RWPE1 (cell line): ENCODE results near the gene ATG7.

Experiments
- CTCF ChIA-PET: fragments of 350-600 bp; sonication (Branson Sonifier 250); formaldehyde crosslinking; extraction: SDS; loops from one replicate; lab custom pipeline; 2021; lab: Yijun Ruan, JAX
- POLR2A ChIA-PET: fragments of 400-600 bp; formaldehyde crosslinking; extraction: SDS; loops from one replicate; lab custom pipeline; 2020; ENCODE audit warnings: antibody characterized with exemption; ENCODE audit not compliant: low non-redundant PET; lab: Yijun Ruan, JAX
- DNase-seq: peaks from one replicate; pipeline ENCODE4 v3.0.0; 2012; ENCODE audit warnings: low spot score
- H3K27ac ChIP-seq: fragments of 450-650 bp; 2 replicates; pipeline ENCODE4 v1.5.1; 2017
- CTCF ChIP-seq: fragments of 450-650 bp; conservative IDR thresholded peaks from 2 replicates; pipeline ENCODE4 v1.5.1; 2017; ENCODE audit warnings: low read depth, mild to moderate bottlenecking

The ATG7 gene

GRCh38 chr3:11367143-11367693 lies 95.0 kb downstream of the ATG7 start:
- H3K27ac ChIP-seq, result no peak overlapping the region
- no peak for TF ChIP-seq CTCF
- DNase-seq, result no peak
- ChIA-PET CTCF (interaction anchor here (0.6 kb wide), 1 partner anchor 215 kb away, joined by 3 read pairs; no protein-coding TSS in a partner anchor), POLR2A (no interaction called here)

- ChIA-PET POLR2A (no interaction called here), CTCF (no interaction called here)
- no peak for DNase-seq
- TF ChIP-seq CTCF, result no peak
- no peak overlapping the region for H3K27ac ChIP-seq
These were observed 98.0 kb downstream of the ATG7 start for GRCh38 chr3:11370191-11370590.

GRCh38 chr3:11370966-11371365 lies 98.8 kb downstream of the ATG7 start:
- ChIA-PET POLR2A (no interaction called here), CTCF (no interaction called here)
- no peak overlapping the region for H3K27ac ChIP-seq
- no peak for DNase-seq
- no peak for TF ChIP-seq CTCF

- ChIA-PET CTCF (no interaction called here), POLR2A (no interaction called here)
- H3K27ac ChIP-seq, result no peak overlapping the region
- no peak for DNase-seq
- TF ChIP-seq CTCF, result no peak
These were observed 99.5 kb downstream of the ATG7 start for GRCh38 chr3:11371747-11372146.

- CTCF ChIA-PET, result no interaction called here
- no peak for DNase-seq
- POLR2A ChIA-PET, result no interaction called here
- no peak for TF ChIP-seq CTCF
- H3K27ac ChIP-seq, result no peak overlapping the region
These were observed 101.0 kb downstream of the ATG7 start for GRCh38 chr3:11373235-11373634.

GRCh38 chr3:11373654-11374053 lies 101.5 kb downstream of the ATG7 start:
- ChIA-PET POLR2A (no interaction called here), CTCF (no interaction called here)
- TF ChIP-seq CTCF, result no peak
- no peak overlapping the region for H3K27ac ChIP-seq
- no peak for DNase-seq
